KMS-11 (cell line): Measurements from ENCODE around the gene MFSD2A.

Experiments
- H2AFZ ChIP-seq: fragments of 200-600 bp; sonication (generic); 2 replicates; pipeline ENCODE4 v1.6.1; 2016; ENCODE audit warnings: antibody characterized with exemption, mixed run types, low read depth
- H3K27ac ChIP-seq: fragments of 200-600 bp; sonication (generic); 2 replicates; pipeline ENCODE4 v1.6.1; 2016; ENCODE audit warnings: mild to moderate bottlenecking, mixed run types
- H3K27me3 ChIP-seq: fragments of 200-600 bp; sonication (generic); 2 replicates; pipeline ENCODE4 v1.6.1; 2017; ENCODE audit warnings: mild to moderate bottlenecking, low read depth, mixed run types, moderate library complexity; ENCODE audit not compliant: insufficient read depth
- H3K36me3 ChIP-seq: fragments of 200-600 bp; sonication (generic); 2 replicates; pipeline ENCODE4 v1.6.1; 2017; ENCODE audit warnings: mild to moderate bottlenecking, mixed run types; ENCODE audit not compliant: insufficient read depth
- H3K4me1 ChIP-seq: fragments of 200-600 bp; sonication (generic); 2 replicates; pipeline ENCODE4 v1.6.1; 2016; ENCODE audit warnings: mild to moderate bottlenecking, low read depth, mixed run types; ENCODE audit not compliant: poor library complexity, severe bottlenecking
- H3K4me2 ChIP-seq: fragments of 200-600 bp; sonication (generic); 2 replicates; pipeline ENCODE4 v1.7.0; 2016; ENCODE audit warnings: mild to moderate bottlenecking, mixed run types
- H3K4me3 ChIP-seq: fragments of 200-600 bp; sonication (generic); IDR thresholded peaks from 2 replicates; pipeline ENCODE4 v1.6.1; 2017; ENCODE audit warnings: low read depth, low read length, mixed read lengths; ENCODE audit not compliant: insufficient read depth
- H3K79me2 ChIP-seq: fragments of 200-600 bp; sonication (generic); 2 replicates; pipeline ENCODE4 v1.6.1; 2016; ENCODE audit warnings: low read depth, mixed run types; ENCODE audit not compliant: insufficient read depth
- H3K9ac ChIP-seq: fragments of 200-600 bp; sonication (generic); 2 replicates; pipeline ENCODE4 v1.6.1; 2016; ENCODE audit warnings: mild to moderate bottlenecking, mixed run types
- H4K20me1 ChIP-seq: fragments of 200-600 bp; sonication (generic); 2 replicates; pipeline ENCODE4 v1.6.1; 2016; ENCODE audit warnings: mild to moderate bottlenecking, mixed run types; ENCODE audit not compliant: insufficient read depth
- CTCF ChIP-seq: fragments of 200-600 bp; sonication (generic); conservative IDR thresholded peaks from 2 replicates; pipeline ENCODE4 v1.6.1; 2017; ENCODE audit warnings: low read depth, mild to moderate bottlenecking, antibody characterized with exemption, low read length, moderate library complexity, mixed read lengths

Gene MFSD2A

GRCh38 chr1:39988618-39989343 is 33.8 kb downstream of the MFSD2A start:
- Histone ChIP-seq H3K27ac (no peak overlapping the region), H3K4me2 (no peak overlapping the region), H3K9ac (no peak overlapping the region), H3K79me2 (no peaks in the 10 kb centered on the region), H2AFZ (no peak overlapping the region), H3K36me3 (no peaks in the 10 kb centered on the region), H3K4me3 (no peak overlapping the region), H3K4me1 (no peaks in the 10 kb centered on the region), H3K27me3 (no peaks in the 10 kb centered on the region), H4K20me1 (no peaks in the 10 kb centered on the region)
- TF ChIP-seq CTCF, result no peak

GRCh38 chr1:39990428-39990827 is 35.5 kb downstream of the MFSD2A start:
- no peak overlapping the region for H3K27ac ChIP-seq
- H2AFZ ChIP-seq, result no peak overlapping the region
- H3K27me3 ChIP-seq, result no peaks in the 10 kb centered on the region
- no peak overlapping the region for H3K4me3 ChIP-seq
- H3K9ac ChIP-seq, result no peak overlapping the region
- no peaks in the 10 kb centered on the region for H4K20me1 ChIP-seq
- H3K79me2 ChIP-seq, result no peaks in the 10 kb centered on the region
- no peak overlapping the region for H3K4me2 ChIP-seq
- H3K36me3 ChIP-seq, result no peaks in the 10 kb centered on the region
- no peak for TF ChIP-seq CTCF
- no peaks in the 10 kb centered on the region for H3K4me1 ChIP-seq

- H3K36me3 ChIP-seq, result no peaks in the 10 kb centered on the region
- no peak overlapping the region for H3K9ac ChIP-seq
- no peak for TF ChIP-seq CTCF
- no peaks in the 10 kb centered on the region for H3K79me2 ChIP-seq
- H3K27me3 ChIP-seq, result no peaks in the 10 kb centered on the region
- H3K4me3 ChIP-seq, result no peak overlapping the region
- H3K4me2 ChIP-seq, result no peak overlapping the region
- H3K4me1 ChIP-seq, result no peaks in the 10 kb centered on the region
- no peaks in the 10 kb centered on the region for H4K20me1 ChIP-seq
- no peak overlapping the region for H2AFZ ChIP-seq
- no peak overlapping the region for H3K27ac ChIP-seq
Observed at GRCh38 chr1:39992234-39992633, 37.3 kb downstream of the MFSD2A start.

GRCh38 chr1:39992888-39993287 is 37.9 kb downstream of the MFSD2A start:
- no peak overlapping the region for H3K27ac ChIP-seq
- no peaks in the 10 kb centered on the region for H3K79me2 ChIP-seq
- no peaks in the 10 kb centered on the region for H3K27me3 ChIP-seq
- H3K36me3 ChIP-seq, result no peaks in the 10 kb centered on the region
- no peaks in the 10 kb centered on the region for H4K20me1 ChIP-seq
- no peak for TF ChIP-seq CTCF
- H2AFZ ChIP-seq, result no peak overlapping the region
- H3K4me3 ChIP-seq, result no peak overlapping the region
- H3K4me1 ChIP-seq, result no peaks in the 10 kb centered on the region
- no peak overlapping the region for H3K4me2 ChIP-seq
- no peak overlapping the region for H3K9ac ChIP-seq
